ENCODE data around the gene CCDC68. TPM values are rescaled to one million over a fixed set of nuclear protein-coding genes. Genes with fewer than 3 reads are reported as not detected.

Gene CCDC68
- total RNA-seq, 1 experiment from 2014 or later = 6.9 TPM

DNA sequence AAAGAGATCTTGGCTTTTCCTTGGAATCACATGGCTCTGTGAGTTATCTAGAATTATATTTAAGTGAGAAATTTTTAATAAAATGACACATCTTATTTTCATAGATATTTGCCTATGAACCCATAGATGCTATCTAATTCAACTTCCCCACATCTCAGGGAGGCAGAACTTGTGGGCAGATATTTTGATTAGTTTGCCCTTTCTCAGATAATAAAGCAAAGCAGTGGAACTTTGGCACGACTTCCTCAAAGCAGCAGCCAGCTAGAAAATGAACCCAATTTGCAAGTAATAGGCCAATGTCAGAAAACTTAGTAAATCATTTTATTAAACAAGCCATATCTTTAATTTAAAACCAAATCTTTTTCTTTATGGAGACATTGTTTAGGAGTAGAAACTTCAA is 98.3 kb downstream of the CCDC68 start:
- no peaks in the 10 kb centered on the region for H3K4me1 Mint-ChIP-seq (ENCODE audit: low read depth, unreplicated experiment)
- no peak for DNase-seq
- intact Hi-C loops (cut with micrococcal nuclease; ENCODE audit: unreplicated experiment) = no loop called here
- Histone ChIP-seq H3K27me3 (replicated peaks; ENCODE audit: control insufficient read depth, insufficient read depth, low read length) (no peaks in the 10 kb centered on the region), H3K4me3 (ENCODE audit: low read depth, low read length) (no peak overlapping the region), H3K9me3 (no peaks in the 10 kb centered on the region), H3K36me3 (ENCODE audit: control insufficient read depth, insufficient read depth, low read length) (no peaks in the 10 kb centered on the region), H3K4me1 (no peaks in the 10 kb centered on the region)
- H3K4me3 Mint-ChIP-seq (ENCODE audit: unreplicated experiment) = no peak overlapping the region
- CTCF ChIA-PET = no interaction called here
- no peaks in the 10 kb centered on the region for H3K9me3 Mint-ChIP-seq (ENCODE audit: unreplicated experiment)
- BruUV-seq (replicated peaks) = no TSS peak
- TF ChIP-seq CTCF (IDR thresholded peaks at IDR 0.05; ENCODE audit: insufficient read depth in 1 of 2, low read depth in 1 of 2, low read length in 1 of 2, severe bottlenecking in 1 of 2, unreplicated experiment in 1 of 2) = no peak
- no peak overlapping the region for H3K27ac Mint-ChIP-seq (ENCODE audit: unreplicated experiment)
- POLR2A ChIA-PET = no interaction called here
- no peaks in the 10 kb centered on the region for H3K27me3 Mint-ChIP-seq (ENCODE audit: insufficient read depth, unreplicated experiment)
- no peaks in the 10 kb centered on the region for H3K36me3 Mint-ChIP-seq (ENCODE audit: insufficient read depth, unreplicated experiment)

- no TSS peak for BruUV-seq (replicated peaks)
- no peak for TF ChIP-seq CTCF (IDR thresholded peaks at IDR 0.05; ENCODE audit: insufficient read depth in 1 of 2, low read depth in 1 of 2, low read length in 1 of 2, severe bottlenecking in 1 of 2, unreplicated experiment in 1 of 2)
- Mint-ChIP-seq H3K4me1 (ENCODE audit: low read depth, unreplicated experiment) (no peaks in the 10 kb centered on the region), H3K36me3 (ENCODE audit: insufficient read depth, unreplicated experiment) (no peaks in the 10 kb centered on the region), H3K27me3 (ENCODE audit: insufficient read depth, unreplicated experiment) (no peaks in the 10 kb centered on the region), H3K4me3 (ENCODE audit: unreplicated experiment) (no peak overlapping the region), H3K27ac (ENCODE audit: unreplicated experiment) (no peak overlapping the region), H3K9me3 (ENCODE audit: unreplicated experiment) (no peaks in the 10 kb centered on the region)
- no peaks in the 10 kb centered on the region for H3K4me1 ChIP-seq
- no peaks in the 10 kb centered on the region for H3K27me3 ChIP-seq (replicated peaks; ENCODE audit: control insufficient read depth, insufficient read depth, low read length)
- intact Hi-C loops (cut with micrococcal nuclease; ENCODE audit: unreplicated experiment) = no loop called here
- no peaks in the 10 kb centered on the region for H3K36me3 ChIP-seq (ENCODE audit: control insufficient read depth, insufficient read depth, low read length)
- no peaks in the 10 kb centered on the region for H3K9me3 ChIP-seq
- CTCF ChIA-PET = interaction anchor here (0.6 kb wide), 1 partner anchor 124 kb away, joined by 3 read pairs; no protein-coding TSS in a partner anchor
- POLR2A ChIA-PET = no interaction called here
- DNase-seq = no peak
- H3K4me3 ChIP-seq (ENCODE audit: low read depth, low read length) = no peak overlapping the region
Measured at GRCh38 chr18:54859667-54860421, 99.4 kb downstream of the CCDC68 start.

GRCh38 chr18:54857499-54857898 is 101.8 kb downstream of the CCDC68 start:
- H3K4me3 Mint-ChIP-seq (ENCODE audit: unreplicated experiment) = no peak overlapping the region
- Histone ChIP-seq H3K9me3 (no peaks in the 10 kb centered on the region), H3K27me3 (replicated peaks; ENCODE audit: control insufficient read depth, insufficient read depth, low read length) (no peaks in the 10 kb centered on the region), H3K36me3 (ENCODE audit: control insufficient read depth, insufficient read depth, low read length) (no peaks in the 10 kb centered on the region), H3K4me1 (no peaks in the 10 kb centered on the region), H3K4me3 (ENCODE audit: low read depth, low read length) (no peak overlapping the region)
- ChIA-PET CTCF (no interaction called here), POLR2A (no interaction called here)
- no peaks in the 10 kb centered on the region for H3K4me1 Mint-ChIP-seq (ENCODE audit: low read depth, unreplicated experiment)
- no TSS peak for BruUV-seq (replicated peaks)
- intact Hi-C loops (cut with micrococcal nuclease; ENCODE audit: unreplicated experiment) = no loop called here
- no peak for TF ChIP-seq CTCF (IDR thresholded peaks at IDR 0.05; ENCODE audit: insufficient read depth in 1 of 2, low read depth in 1 of 2, low read length in 1 of 2, severe bottlenecking in 1 of 2, unreplicated experiment in 1 of 2)
- H3K9me3 Mint-ChIP-seq (ENCODE audit: unreplicated experiment) = no peaks in the 10 kb centered on the region
- no peak for DNase-seq
- H3K27ac Mint-ChIP-seq (ENCODE audit: unreplicated experiment) = no peak overlapping the region
- no peaks in the 10 kb centered on the region for H3K27me3 Mint-ChIP-seq (ENCODE audit: insufficient read depth, unreplicated experiment)
- H3K36me3 Mint-ChIP-seq (ENCODE audit: insufficient read depth, unreplicated experiment) = no peaks in the 10 kb centered on the region

All from Caco-2 (cell line).